Testis (tissue), 2 donors: ENCODE results near the gene MED26.

Experiments
- CTCF ChIP-seq, 3 experiments: fragments of 450-650 bp in 2 of 3; fragments of 200-600 bp in 1 of 3; sonication (generic) in 1 of 3; IDR thresholded peaks; one replicate each; pipeline ENCODE4 v1.5.1; 2016 to 2019; ENCODE audit warnings: antibody characterized with exemption in 3 of 3, mild to moderate bottlenecking in 2 of 3, moderate library complexity in 1 of 3
- POLR2A ChIP-seq: fragments of 450-650 bp; IDR thresholded peaks from one replicate; pipeline ENCODE4 v1.6.1; 2017; ENCODE audit warnings: antibody characterized with exemption, mild to moderate bottlenecking, moderate library complexity

- TF ChIP-seq CTCF (IDR thresholded peaks at IDR 0.05): no peak
- TF ChIP-seq POLR2A: no peak
These were observed 31.6 kb downstream of the MED26 start for GRCh38 chr19:16596399-16596798.
